GM18873 (cell line): ENCODE data around the gene COG2.
"Not testable (repeated sequence)": the region's sequence is repeated elsewhere in the genome, so short reads cannot be mapped to it uniquely, and the experiment has no call there.

Experiments used
- ATAC-seq: cut with Tn5 transposase; IDR thresholded peaks from one replicate; pipeline ENCODE4 v1.9.1; 2021; ENCODE audit warnings: mild to moderate bottlenecking, moderate library complexity, moderate number of reproducible peaks; ENCODE audit not compliant: unreplicated experiment, low FRiP score

COG2 gene, protein sequence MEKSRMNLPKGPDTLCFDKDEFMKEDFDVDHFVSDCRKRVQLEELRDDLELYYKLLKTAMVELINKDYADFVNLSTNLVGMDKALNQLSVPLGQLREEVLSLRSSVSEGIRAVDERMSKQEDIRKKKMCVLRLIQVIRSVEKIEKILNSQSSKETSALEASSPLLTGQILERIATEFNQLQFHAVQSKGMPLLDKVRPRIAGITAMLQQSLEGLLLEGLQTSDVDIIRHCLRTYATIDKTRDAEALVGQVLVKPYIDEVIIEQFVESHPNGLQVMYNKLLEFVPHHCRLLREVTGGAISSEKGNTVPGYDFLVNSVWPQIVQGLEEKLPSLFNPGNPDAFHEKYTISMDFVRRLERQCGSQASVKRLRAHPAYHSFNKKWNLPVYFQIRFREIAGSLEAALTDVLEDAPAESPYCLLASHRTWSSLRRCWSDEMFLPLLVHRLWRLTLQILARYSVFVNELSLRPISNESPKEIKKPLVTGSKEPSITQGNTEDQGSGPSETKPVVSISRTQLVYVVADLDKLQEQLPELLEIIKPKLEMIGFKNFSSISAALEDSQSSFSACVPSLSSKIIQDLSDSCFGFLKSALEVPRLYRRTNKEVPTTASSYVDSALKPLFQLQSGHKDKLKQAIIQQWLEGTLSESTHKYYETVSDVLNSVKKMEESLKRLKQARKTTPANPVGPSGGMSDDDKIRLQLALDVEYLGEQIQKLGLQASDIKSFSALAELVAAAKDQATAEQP

DNA sequence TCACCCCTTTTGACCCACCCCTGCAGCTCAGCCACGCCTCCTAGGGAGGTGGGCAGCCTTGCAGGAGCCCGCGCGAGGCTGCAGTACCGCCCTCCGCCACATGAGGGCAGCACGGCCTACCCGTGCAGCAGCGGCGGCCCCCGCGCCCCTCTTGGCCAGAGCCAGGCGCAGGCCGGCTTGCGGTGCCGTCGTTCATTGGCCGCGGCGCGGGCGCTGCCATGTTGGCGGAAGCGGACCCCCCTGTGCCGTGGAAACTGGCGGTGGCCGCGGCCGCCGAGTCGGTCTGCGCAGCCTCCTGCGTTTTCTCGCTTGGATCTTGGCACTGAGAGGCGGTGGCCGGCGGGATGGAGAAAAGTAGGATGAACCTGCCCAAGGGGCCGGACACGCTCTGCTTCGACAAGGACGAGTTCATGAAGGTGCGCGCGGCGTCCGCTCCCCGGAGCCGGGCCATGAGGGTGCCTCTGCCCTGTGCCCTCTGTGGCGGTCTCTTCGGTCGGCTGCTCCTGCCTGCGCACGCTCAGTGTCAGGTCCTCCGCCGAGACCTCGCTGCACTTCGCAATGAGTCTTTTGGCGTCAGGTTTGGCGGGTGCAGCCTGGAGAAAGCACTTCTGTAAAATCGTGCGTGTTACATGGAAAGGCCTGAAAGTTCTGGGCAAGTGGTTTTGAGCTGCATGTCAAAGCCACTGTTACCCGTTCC lies at the start of gene COG2:
TSS of gene COG2 (plus strand) at position 219 of the 697 bp plus-strand sequence. CDS start at position 345, 126 bp downstream.
- ATAC-seq, result peak; percentile 87

DNA sequence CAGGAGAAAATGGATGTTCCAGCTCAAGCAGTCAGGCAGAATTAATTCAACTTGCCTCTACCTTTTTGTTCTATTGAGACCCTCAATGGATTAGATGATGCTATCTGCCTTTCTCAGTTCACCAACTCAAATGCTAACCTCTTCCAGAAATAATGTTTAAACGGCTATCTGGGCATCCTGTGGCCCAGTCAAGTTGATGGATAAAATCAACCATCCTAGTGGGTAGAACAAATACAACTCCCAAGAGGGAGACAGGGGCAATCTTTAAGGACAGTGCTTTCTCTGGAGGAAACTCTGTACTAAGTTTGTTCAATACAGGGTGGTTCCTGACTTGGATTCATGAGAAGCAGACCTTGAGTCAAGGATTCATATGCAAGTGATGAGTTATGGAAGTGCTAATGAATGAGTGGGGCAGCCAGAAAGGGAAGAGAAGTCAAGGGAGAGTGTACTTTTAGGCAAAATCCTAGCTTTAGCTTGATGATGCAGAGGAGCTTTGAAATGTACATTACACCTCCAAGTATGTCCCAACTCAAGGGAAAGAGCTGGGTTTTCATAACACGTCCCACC lies 49.4 kb upstream of the COG2 start:
- ATAC-seq, result no peak

DNA sequence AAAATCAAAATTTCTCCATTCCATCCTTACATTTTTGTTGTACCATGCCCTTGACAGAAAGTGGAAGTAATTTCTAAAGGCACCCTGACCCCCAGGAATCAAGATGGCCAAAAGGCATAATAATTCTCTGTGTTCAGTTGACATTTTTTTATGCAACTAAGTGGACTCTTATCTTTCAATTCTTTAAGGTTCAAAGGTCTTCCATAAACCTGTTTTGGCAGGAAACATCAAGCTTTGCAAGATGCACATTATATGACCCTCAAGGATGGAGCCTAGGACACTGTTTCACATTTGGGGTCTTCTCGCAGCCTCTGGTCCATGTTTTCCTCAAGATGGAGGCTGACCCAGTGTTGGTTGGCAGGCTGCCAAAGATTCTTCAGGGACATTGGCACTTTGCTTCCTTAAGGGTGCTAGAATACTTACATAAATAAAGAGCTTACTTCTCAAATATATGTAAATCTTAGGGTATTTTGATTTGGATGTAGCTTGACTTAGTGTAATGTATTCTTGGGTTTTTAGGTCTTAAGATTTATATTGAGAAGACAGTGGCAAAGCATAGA lies 48.0 kb upstream of the COG2 start:
- no peak for ATAC-seq

DNA sequence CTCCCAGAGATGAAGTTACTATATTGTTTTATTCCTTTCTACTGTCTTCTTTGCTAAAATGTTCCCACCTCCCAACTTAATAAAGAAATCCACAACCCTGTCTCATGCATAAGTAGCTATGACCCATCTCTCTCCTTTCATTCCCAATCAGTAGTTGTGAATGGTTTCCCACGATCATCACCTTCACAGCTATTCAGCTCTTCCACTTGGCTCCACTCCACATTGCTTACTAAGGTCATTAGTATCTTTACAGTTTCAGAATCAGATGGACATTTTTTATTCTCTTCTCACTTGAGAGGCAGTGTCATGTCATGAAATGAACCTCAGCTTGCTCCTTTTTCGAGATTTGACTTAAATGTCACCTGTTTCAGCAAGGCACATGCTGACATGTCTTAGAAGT lies 47.1 kb upstream of the COG2 start:
- ATAC-seq, result no peak

DNA sequence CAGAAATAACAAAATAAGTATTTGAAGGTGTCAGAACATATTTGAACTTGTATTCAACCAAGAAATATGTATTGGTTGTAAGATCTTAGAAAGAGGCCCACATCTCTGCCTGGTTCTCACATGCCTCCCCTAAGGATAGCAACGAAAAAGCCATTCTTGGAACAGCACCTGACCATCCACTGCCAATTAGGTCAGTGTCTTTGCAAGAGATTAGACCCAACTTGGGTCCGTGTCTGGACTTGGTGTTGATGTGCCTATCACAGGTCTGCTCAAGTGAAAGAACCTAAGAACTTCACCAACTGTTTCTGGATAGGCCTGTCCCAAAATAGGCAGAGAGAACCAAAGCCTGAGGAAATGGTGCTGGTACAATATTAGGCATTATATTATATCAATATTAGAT lies 46.0 kb upstream of the COG2 start:
- no peak for ATAC-seq

DNA sequence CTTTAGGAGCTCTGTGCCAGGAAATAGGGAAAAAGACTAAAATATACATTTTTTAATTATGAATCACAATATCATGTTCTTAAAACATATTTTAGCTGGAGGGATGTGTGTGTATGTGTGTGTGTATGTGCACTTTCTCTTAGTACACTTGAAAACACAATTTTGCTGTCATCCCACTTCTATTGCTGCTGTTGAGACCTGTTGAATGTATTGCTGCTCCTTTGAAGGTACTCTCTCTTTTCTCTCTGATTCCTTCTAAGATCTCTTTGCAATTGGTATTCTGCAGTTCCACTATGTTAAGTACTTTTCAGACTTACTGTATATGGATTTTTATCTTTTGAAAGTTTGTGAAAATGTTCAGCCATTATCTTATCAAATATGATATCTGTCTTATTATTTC lies 43.5 kb upstream of the COG2 start:
- ATAC-seq, result no peak

DNA sequence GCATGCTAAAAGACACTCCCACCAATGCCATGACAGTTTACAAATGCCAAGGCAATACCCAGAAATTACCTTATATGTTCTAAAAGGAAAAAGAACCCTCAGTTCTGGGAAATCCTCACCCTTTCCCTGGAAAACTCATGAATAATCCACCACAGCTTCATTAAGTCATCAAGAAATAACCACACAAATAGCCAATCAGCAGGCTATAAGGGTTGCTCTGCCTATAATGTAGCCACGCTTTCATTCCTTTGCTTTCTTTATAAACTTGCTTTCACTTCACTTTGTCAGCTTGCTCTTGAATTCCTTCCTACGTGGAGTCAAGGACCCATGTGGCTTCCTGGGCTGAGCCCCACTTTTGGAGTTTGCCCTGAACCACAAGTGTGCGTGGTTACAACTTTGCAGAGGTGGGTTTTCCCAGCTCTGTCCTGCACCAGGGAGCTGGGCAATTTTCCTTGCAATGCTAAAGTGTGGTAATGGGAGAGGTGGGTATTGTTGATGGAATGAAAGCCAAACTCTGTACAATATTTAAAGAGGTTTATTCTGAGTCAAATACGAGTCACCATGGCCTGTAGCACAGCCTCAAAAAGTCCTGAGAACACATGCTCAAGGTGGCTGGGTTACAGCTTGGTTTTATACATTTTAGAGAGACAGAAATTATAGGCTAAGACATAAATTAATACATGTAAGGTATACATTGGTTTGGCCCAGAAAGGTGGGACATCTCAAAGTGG lies 42.2 kb upstream of the COG2 start:
- ATAC-seq, result no peak

DNA sequence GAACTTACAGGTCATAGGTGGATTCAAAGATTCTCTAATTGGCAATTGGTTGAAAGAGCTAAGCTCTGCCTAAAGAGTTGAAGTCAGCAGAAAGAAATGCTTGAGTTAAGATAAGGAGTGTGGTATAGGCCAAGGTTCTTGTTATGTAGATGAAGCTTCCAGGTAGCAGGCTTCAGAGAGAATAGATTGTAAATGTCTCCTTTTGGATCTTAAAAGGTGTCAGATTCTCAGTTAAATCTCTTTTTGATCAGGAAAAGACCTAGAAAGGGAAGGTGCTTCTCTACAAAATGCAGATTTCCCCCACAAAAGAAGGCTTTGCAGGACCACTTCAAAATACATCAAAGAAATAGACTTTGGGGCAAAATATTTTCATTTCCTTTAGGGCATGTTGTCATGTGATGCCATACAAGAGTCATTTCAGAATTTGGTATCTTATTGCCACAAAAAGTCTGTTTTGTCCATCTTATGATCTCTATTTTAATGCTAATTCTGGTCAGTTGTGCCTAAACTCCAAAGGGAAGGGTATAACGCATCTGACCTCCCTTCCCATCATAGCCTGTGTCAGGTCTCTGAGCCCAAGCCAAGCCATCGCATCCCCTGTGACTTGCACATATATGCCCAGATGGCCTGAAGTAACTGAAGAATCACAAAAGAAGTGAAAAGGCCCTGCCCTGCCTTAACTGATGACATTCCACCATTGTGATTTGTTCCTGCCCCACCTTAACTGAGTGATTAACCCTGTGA lies 41.5 kb upstream of the COG2 start:
- not testable (repeated sequence) for ATAC-seq

DNA sequence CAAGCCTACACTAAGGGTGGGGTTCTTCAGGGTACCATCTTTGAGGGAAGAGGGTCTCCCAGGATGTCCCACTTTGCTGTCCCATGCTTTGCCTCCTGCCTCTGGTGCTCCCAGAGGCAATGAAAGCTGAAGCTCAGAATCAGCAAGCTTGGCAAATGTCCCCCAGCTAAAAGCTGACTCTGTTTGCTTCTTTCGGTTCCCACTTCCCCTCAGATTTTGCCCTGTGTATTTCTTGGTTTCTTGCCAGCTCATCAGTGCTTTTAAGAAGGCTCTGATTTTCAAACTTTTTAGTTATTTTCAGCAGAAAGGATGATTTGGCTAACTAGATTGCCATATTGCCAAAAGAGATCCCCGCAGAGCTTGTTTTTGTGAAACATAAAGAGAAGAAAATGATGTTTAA lies 33.1 kb upstream of the COG2 start:
- no peak for ATAC-seq

DNA sequence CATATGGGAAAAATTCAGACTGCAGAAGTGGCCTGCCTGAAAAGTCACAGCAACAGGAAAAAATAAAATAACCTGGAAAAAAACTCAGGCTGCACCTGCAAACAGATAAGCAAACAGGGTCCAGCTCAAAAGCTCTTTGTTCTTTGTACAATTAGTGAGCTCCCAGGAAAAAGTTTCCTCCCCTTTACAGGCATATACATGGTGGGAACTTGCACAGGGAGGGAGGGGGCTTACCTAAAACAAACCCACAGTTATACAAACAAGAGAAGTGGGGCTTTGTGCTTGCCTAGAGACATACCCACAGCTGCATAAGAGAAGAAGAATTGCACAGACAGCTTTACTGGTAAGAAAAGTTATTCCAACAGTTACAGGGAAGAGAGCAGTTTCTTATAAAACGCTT lies 31.7 kb upstream of the COG2 start:
- no peak for ATAC-seq

DNA sequence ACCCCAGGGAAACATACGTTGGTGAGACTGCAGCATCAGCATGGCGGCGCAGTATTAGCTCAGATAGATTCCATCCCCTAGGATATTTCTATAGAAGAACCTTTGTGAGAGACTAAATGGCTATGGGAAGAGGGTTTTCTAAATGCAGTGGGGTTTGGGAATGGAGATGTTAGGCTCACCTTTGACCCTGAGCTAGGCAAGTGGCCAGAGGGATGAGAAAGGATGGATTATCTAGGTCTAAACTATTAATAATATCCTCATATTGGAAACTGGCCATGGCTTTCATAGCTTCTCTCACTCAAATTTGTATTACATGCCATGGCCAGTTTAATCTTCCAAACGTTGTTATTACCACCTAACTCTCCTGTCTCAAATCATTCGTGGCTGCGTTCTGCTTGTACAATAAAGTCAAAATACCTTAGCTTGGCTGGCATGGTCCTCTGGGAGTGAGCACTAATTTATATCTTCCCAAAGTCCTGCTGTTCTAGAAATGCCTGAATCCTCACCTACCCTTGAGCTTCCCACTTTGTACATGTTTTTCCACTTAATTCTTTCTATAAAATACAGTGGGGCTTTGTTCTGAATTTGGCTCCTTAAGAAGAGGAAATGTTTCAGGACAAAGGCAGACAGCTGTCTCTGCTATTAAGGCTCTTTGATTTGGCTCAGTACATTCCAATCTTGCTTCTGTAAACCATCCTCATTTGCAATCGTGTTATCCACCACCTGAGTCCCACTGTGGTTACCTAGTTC lies 31.0 kb upstream of the COG2 start:
- no peak for ATAC-seq

DNA sequence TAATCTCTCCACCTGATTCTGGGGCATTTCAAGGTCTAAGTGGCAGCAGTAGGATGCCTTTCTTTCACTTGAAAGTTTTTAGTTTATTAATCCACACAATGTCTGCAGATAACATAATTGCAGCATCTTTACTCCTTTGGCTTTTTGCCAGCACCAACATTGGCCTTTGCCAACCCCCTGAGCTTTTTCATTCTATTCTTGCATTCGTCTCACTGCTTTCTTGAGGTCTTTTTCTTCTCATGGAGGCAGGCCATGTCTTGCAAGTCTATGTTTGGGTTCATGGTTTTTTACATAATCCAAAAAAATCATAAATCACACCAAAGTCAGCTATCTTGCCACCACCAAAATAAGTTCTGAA lies 30.4 kb upstream of the COG2 start:
- ATAC-seq, result no peak

DNA sequence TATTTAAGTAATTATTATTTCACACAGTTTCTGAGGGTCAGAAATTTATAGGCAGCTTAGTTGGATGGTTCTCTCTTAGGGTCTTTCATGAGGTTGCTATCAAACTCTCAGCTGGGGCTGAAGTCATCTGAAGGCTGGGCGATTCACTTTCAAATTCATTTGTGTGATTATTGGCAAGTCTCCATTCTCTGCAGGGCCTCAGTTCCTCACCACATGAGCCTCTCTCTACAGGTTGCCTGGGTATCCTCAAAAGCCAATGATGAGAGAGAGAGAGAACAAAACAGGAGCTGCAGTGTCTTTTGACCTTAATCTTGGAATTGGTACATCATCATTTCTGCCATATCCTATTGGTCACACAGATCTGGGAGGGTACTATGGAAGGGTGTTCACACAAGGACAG lies 29.6 kb upstream of the COG2 start:
- no peak for ATAC-seq

DNA sequence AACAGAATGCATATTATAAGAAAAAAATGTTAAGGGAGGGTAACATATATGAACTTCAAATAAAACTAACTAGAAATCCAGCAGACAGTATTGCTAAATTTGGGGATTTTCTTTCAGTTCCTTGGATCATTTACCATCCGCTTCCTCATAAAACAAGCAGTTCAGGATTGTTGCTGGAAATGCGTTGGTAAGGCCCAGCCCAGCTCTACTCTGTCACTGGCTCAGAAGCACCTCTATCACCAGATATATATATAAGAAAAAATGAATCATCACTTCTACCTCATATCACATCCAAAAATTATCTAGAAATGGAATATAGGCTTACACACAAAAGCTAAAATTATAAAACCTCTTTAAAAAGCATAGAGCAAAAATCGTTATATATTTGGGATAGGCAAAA lies 28.2 kb upstream of the COG2 start:
- no peak for ATAC-seq

DNA sequence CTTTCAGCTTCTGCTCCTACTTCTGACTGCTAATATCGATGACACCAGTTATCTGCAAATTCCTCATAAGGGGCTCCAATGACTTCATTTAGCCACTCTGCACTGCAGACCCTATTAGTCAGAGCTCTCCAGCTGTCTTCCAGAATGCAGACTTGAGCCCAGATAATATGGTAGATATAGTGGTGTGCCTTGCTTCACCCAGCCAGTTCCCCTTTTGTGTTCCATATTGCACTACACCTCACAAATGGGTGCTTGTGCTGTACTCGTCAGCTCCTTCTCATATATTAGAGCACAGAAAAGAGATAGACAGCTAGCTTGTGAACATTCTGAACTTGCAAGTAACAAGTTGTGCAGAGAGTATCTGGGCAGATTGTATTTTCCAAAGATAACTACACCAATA lies 23.7 kb upstream of the COG2 start:
- ATAC-seq, result no peak

DNA sequence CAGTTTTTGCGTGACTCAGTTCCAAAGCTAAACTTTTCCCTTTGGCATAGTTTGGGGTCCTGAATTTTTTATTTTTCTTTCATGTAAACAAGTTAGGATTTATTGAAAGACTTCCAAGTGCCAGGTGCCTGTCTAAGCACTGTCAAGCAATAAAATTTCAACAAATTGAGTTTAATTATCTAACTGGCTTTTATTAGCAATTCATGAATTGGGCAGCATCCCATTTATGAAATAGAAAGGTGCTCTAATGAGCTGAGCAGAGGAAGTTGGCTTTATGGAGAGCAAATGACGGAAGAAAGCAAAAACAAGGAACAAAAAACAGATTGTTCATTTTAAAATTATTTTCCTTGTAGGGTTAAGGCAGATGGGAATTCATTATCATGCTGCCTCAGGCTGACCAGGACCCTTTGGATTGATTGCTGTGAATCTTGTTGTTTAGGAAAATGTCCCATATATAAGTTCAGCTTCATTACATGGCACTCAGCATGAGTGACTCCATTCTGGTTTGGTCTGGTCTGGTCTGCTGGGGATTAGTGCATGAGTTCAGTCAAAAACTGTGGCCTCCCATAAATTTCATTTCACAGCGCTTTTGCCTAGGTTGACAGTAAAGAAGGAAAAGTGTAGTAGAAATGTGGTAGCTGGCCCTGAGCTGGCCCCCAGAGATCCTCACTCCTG lies 21.5 kb upstream of the COG2 start:
- no peak for ATAC-seq

DNA sequence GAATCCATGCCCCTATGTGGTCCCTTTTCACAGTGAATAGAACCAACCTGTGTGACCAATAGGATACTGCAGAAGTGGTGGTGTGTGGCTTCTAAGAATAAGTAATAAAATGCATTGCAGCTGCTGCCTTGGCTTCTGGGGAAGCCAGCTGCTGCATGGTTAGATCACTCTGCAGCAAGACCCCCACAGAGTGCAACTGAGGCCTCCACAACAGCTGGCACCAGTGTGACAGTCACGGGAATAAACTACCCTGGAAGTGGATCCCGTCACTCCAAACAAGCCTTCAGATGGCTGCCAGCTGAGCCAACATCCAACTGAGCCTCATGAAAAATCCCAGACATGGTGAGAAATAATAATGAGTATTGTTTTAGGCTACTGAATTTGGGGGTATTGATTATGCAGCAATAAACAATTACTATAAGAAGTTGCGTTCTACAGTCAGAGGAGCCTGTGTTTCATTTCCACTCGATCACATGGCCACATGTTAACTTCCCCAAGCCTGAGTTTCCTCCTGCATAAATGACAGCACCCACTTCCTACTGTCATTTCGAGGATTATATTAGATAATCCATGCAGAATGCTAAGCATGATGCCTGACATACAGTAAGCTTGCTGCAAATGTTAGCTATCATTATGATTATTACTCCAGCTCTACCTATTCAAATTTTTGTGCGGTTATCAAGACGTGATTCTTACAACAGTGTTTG lies 20.8 kb upstream of the COG2 start:
- no peak for ATAC-seq

DNA sequence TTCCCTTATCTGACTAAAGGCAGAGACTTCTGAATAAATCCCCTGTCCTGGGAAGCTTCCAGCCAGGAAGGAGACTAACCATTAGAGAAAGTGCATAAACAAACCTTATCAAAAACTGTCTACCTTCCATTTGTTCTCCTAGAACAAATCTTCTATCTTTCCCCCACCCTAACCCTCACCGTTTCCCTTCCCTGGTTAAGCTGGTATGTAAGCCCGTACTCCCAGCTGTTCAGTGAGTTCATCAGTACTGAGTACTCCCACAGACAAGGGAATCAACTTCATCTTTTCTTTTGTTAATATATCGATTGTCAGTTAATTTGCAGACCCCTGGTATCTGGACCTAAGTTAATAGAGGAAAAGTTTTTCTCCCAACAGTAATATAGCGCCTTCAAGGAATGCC lies 20.1 kb upstream of the COG2 start:
- no peak for ATAC-seq
